Stomach smooth muscle (tissue), 2 donors: ENCODE results near the gene DNAJC18.
A peak's percentile ranks its signal among the peaks of the same experiment; 100 is the strongest.

ENCODE experiments used
- H3K27ac ChIP-seq: one replicate; pipeline ENCODE4 v1.7.0; 2013; ENCODE audit warnings: mild to moderate bottlenecking, low read length, inconsistent platforms
- H3K27me3 ChIP-seq, 2 donors: one replicate each; pipeline ENCODE4 v1.7.0; 2013; ENCODE audit warnings: low read length in 2 of 2; ENCODE audit not compliant: insufficient read depth in 2 of 2, control insufficient read depth in 1 of 2
- H3K36me3 ChIP-seq, 2 donors: one replicate each; pipeline ENCODE4 v1.7.0; 2013; ENCODE audit warnings: low read length in 2 of 2; ENCODE audit not compliant: control insufficient read depth in 2 of 2, insufficient read depth in 2 of 2
- H3K4me1 ChIP-seq: one replicate; pipeline ENCODE4 v1.7.0; 2013; ENCODE audit warnings: low read length; ENCODE audit not compliant: control insufficient read depth, insufficient read depth
- H3K4me3 ChIP-seq, 2 donors: one replicate each; pipeline ENCODE4 v1.7.0; 2013; ENCODE audit warnings: low read length in 2 of 2
- H3K9ac ChIP-seq, 2 donors: one replicate each; pipeline ENCODE4 v1.7.0; 2013; ENCODE audit warnings: low read length in 2 of 2, mild to moderate bottlenecking in 1 of 2
- H3K9me3 ChIP-seq, 2 donors: one replicate each; pipeline ENCODE4 v1.7.0; 2013; ENCODE audit warnings: low read length in 2 of 2; ENCODE audit not compliant: control insufficient read depth in 2 of 2
- donor health status: healthy.
- donor health status: Pancreatic carcinoma.

DNAJC18 gene

GRCh38 chr5:139475865-139476617, 36.7 kb upstream of the DNAJC18 start:
- H3K27ac ChIP-seq: no peak overlapping the region
- H3K4me1 ChIP-seq: peaks cover 14% of the 10 kb centered on the region
- H3K9me3 ChIP-seq: no peaks in the 10 kb centered on the region
- H3K36me3 ChIP-seq: peaks cover 0 to 3% of the 10 kb centered on the region in 2 donors
- H3K4me3 ChIP-seq: no peak overlapping the region
- H3K9ac ChIP-seq: no peak overlapping the region
- H3K27me3 ChIP-seq: no peaks in the 10 kb centered on the region

GRCh38 chr5:139474890-139475791, 35.8 kb upstream of the DNAJC18 start:
- no peak overlapping the region for H3K27ac ChIP-seq
- no peak overlapping the region for H3K4me3 ChIP-seq
- peaks cover 10% of the 10 kb centered on the region for H3K4me1 ChIP-seq
- H3K9ac ChIP-seq: no peak overlapping the region
- H3K27me3 ChIP-seq: no peaks in the 10 kb centered on the region
- no peaks in the 10 kb centered on the region for H3K9me3 ChIP-seq
- peaks cover 0 to 3% of the 10 kb centered on the region in 2 donors for H3K36me3 ChIP-seq

DNA sequence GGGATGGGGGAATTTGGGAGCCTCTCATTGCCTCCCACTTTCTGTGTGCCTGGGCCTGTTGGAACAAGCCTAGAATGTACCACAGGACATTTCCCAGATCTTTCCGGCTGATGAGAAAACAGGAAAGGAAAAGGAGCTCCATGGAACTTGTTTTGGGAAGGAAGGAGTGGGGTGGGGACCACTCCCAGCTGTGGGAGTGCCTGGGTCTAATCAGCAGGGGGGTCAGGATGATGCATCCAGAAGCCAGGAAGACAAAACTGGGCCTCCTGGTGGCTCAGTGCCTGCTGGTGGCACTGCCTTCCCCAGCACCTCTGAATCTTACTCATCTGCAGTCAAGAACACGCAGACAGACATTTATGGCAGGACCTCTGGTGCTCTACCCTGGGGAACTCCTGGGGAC, 34.2 kb upstream of the DNAJC18 start:
- H3K4me1 ChIP-seq: peaks cover 10% of the 10 kb centered on the region
- peaks cover 0 to 3% of the 10 kb centered on the region in 2 donors for H3K36me3 ChIP-seq
- no peak overlapping the region for H3K9ac ChIP-seq
- no peaks in the 10 kb centered on the region for H3K9me3 ChIP-seq
- H3K27me3 ChIP-seq: no peaks in the 10 kb centered on the region
- no peak overlapping the region for H3K4me3 ChIP-seq
- peak overlapping the region; percentile 11 for H3K27ac ChIP-seq

DNA sequence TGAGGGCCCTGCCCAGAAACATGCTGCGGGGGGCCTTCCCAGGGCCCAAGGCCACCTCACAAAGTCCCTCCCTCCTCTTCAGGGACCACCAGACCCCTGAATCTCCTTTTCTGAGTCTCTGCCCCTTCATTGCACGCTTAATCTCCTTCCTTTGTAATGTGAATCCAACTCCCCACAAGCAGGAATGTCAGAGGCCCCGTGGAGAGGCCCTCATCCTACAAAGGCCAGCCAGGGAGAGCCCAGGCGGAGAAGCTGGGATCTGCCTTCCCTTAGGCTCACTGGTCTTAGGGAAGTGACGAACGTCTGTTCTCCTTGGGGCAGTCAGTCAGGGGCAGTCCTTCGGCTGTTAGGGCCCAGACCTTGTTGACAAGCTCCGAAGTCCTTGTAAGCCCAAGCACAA, 33.8 kb upstream of the DNAJC18 start:
- H3K27me3 ChIP-seq: no peaks in the 10 kb centered on the region
- H3K36me3 ChIP-seq: peaks cover 0 to 3% of the 10 kb centered on the region in 2 donors
- peak overlapping the region; percentile 11 for H3K27ac ChIP-seq
- H3K9ac ChIP-seq: no peak overlapping the region
- peaks cover 10% of the 10 kb centered on the region for H3K4me1 ChIP-seq
- no peaks in the 10 kb centered on the region for H3K9me3 ChIP-seq
- H3K4me3 ChIP-seq: no peak overlapping the region

DNA sequence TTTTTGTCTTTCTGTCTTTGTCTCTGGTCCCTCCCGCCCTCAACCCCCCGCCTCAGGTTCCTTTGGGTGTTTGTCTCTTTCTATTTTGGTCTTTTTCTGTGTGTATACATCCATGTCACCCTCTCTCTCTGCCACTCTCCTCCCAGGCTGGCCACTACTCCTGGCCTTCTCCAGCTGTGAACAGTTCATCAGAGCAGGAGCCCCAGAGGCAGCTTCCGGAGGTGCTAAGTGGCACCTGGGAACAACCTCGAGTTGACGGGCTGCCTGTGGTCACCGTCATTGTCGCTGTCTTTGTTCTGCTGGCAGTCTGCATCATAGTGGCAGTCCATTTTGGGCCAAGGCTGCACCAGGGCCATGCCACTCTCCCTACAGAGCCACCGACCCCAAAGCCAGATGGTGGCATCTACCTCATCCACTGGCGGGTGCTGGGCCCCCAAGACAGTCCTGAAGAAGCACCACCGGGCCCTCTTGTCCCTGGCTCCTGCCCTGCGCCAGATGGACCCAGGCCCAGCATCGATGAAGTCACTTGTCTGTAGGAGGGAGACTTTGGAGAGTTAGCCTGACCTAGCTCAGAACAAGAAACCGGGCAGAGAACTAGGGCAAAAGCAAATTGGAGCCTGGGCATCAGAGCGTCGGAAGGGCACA, 33.2 kb upstream of the DNAJC18 start:
- Histone ChIP-seq H3K27me3 (no peaks in the 10 kb centered on the region), H3K4me3 (no peak overlapping the region), H3K36me3 (peaks cover 0 to 3% of the 10 kb centered on the region in 2 donors), H3K27ac (peak overlapping the region; percentile 11), H3K9ac (no peak overlapping the region), H3K4me1 (peaks cover 10% of the 10 kb centered on the region), H3K9me3 (no peaks in the 10 kb centered on the region)

DNA sequence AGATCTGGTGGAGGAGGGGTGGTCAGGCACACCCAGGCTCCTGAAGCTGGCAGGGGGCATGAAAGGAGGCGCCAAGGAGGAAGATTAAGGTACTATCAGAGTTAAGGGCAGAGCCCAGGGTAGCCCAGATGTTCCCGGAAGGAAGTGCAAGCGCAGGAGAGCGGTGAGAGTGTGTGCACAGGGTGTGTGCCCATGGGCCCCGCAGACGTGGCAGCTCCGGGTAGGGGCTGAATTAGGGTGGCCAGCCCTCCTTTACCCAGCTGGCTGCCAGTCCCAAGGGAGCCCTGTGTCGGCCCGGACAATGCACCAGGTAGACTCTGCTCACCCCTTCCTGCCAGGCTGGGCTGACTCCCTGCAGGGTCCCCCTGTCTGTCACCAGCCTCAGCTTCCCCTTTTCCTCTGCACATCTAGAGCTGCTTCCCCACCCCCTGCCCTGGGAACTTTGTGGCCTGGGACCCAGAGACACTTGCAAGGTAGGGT, 31.5 kb upstream of the DNAJC18 start, which contains the start of gene SMIM33:
SMIM33 (plus strand) TSS at position 184 of the 480 bp plus-strand sequence; CDS start at position 302, 118 bp downstream.
- H3K27ac ChIP-seq: no peak within 1 kb of the TSS
- H3K9ac ChIP-seq: no peak within 1 kb of the TSS
- H3K27me3 ChIP-seq: no peaks in the 10 kb centered on the region
- no peak within 1 kb of the TSS for H3K4me3 ChIP-seq
- peaks cover 0 to 3% of the 10 kb centered on the region in 2 donors for H3K36me3 ChIP-seq
- H3K9me3 ChIP-seq: no peaks in the 10 kb centered on the region
- peaks cover 10% of the 10 kb centered on the region for H3K4me1 ChIP-seq

DNA sequence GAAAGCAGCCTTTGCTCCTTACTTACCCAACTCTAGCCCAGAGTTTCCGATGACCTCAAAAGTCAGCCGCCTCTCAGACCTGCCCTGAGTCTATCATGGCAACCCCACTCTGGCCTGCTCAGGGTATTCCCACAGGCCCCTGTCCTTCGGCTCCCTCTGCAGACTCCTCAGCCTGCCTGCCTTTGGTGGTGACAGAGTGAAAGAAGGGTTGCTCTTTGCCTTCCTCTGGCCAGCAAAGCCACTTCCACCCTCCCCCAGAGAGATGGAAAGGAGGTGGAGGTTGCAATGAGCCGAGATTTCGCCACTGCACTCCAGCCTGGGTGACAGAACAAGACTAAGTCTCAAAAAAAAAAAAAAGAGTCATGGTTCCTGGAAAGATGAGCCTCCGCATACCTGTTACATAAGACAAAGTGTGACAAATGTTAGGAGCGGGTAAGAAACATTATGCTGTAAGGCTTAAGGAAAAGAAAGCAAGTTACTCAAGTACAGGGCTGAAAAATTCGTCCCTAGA, 29.2 kb upstream of the DNAJC18 start:
- no peak overlapping the region for H3K27ac ChIP-seq
- H3K9me3 ChIP-seq: no peaks in the 10 kb centered on the region
- H3K4me3 ChIP-seq: no peak overlapping the region
- no peaks in the 10 kb centered on the region for H3K27me3 ChIP-seq
- H3K36me3 ChIP-seq: no peaks in the 10 kb centered on the region
- H3K9ac ChIP-seq: no peak overlapping the region
- H3K4me1 ChIP-seq: no peaks in the 10 kb centered on the region

DNA sequence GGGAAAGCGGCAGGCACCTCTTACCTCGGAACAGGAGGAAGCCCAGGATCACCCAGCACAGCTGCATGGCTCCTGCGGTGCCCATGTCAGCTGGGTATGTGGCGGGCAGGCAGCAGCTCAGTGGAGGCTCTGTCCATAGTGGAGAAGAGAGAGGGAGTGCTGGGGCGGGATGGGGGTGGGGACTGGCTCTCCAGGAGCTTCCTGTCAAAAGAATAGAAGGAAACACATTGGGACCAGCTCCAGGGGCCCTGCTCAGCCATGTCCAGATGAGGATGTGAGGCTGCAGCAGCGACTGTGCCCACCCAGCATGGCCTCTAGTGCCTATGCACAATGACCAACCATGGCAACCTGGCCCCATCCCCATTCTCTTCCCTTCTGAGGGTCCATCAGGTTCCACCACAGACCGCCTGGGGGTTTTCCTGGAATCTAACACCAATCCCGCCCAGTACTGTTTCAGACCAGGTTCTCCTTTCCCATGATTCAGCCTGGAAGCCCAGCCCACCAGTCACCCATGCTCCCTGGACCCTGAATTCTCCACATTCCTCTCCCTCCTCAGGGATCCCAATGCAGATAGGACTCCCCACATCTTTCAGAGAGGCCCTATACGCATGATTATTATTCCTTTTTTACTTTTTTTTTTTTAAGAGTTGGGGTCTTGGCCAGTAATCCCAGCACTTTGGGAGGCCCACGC, 23.4 kb upstream of the DNAJC18 start, which contains the start of gene ECSCR:
ECSCR (minus strand) TSS at position 158 of the 691 bp plus-strand sequence; CDS start at position 85, 73 bp downstream.
- H3K9me3 ChIP-seq: no peaks in the 10 kb centered on the region
- no peaks in the 10 kb centered on the region for H3K36me3 ChIP-seq
- H3K27me3 ChIP-seq: no peaks in the 10 kb centered on the region
- H3K27ac ChIP-seq: peak within 1 kb of the TSS; percentile 37
- H3K4me3 ChIP-seq: peak within 1 kb of the TSS in 1 of 2 donors; percentile 49
- H3K9ac ChIP-seq: peak within 1 kb of the TSS in 1 of 2 donors; percentile 29
- H3K4me1 ChIP-seq: no peaks in the 10 kb centered on the region

GRCh38 chr5:139461698-139462097, 22.4 kb upstream of the DNAJC18 start:
- no peak overlapping the region for H3K27ac ChIP-seq
- no peaks in the 10 kb centered on the region for H3K27me3 ChIP-seq
- H3K4me3 ChIP-seq: peak overlapping the region in 1 of 2 donors; percentile 49
- H3K9ac ChIP-seq: no peak overlapping the region
- H3K36me3 ChIP-seq: no peaks in the 10 kb centered on the region
- no peaks in the 10 kb centered on the region for H3K9me3 ChIP-seq
- no peaks in the 10 kb centered on the region for H3K4me1 ChIP-seq

DNA sequence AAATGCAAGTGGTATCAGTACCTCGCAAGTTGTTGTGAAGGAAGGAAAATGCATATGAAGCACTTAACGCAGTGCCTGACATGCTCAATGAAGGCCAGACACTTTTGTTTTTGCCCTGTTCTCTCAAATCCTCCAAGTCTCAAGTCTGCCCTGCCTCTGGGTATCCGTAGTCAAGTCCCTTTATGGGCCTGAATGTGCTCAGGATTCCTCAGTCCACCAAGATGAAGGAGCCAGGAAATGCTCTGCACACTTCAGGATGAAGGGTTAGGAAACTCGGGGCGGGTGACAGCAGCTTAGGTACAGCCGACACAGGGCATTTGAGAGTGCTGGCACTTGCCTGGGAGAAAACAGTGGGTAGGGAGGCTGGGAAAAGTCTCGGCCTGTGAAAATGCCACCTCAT, 21.9 kb upstream of the DNAJC18 start:
- Histone ChIP-seq H3K9me3 (no peaks in the 10 kb centered on the region), H3K4me3 (peak overlapping the region in 1 of 2 donors; percentile 49), H3K27ac (no peak overlapping the region), H3K27me3 (no peaks in the 10 kb centered on the region), H3K4me1 (no peaks in the 10 kb centered on the region), H3K9ac (no peak overlapping the region), H3K36me3 (no peaks in the 10 kb centered on the region)
